RWPE1 (cell line): ENCODE measurements around the gene MVK.

Source experiments
- CTCF ChIA-PET: fragments of 350-600 bp; sonication (Branson Sonifier 250); formaldehyde crosslinking; extraction: SDS; loops from one replicate; lab custom pipeline; 2021; lab: Yijun Ruan, JAX
- POLR2A ChIA-PET: fragments of 400-600 bp; formaldehyde crosslinking; extraction: SDS; loops from one replicate; lab custom pipeline; 2020; ENCODE audit warnings: antibody characterized with exemption; ENCODE audit not compliant: low non-redundant PET; lab: Yijun Ruan, JAX
- DNase-seq: peaks from one replicate; pipeline ENCODE4 v3.0.0; 2012; ENCODE audit warnings: low spot score
- H3K27ac ChIP-seq: fragments of 450-650 bp; 2 replicates; pipeline ENCODE4 v1.5.1; 2017
- TF ChIP-seq, protein P1 (sequence below): fragments of 450-650 bp; conservative IDR thresholded peaks from 2 replicates; pipeline ENCODE4 v1.5.1; 2017; ENCODE audit warnings: low read depth, mild to moderate bottlenecking

MVK gene

DNA sequence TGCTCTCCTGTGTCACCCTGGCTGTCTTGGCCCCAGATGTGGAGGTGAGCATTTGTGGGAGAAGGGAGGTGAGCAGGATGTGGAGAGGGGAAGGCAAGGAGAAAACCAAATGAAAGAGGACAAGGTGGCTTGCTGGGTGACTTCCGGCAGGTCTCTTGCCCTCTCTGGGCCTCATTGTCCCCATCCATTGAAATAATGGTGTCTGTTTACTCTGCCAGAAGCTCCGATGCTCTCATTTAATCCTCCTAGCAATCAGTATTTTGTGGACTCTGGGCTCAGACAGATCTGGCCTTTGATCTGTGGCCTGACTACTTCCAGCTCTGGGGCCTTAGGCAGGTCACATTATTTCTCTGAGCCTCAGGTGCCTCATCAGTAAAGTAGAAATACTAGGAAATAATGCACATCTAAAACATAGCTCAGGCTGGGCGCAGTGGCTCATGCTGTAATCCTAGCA is 30.6 kb downstream of the MVK start:
- no peak for DNase-seq
- POLR2A ChIA-PET = no interaction called here
- no peak overlapping the region for H3K27ac ChIP-seq
- CTCF ChIA-PET = no interaction called here
- TF ChIP-seq, protein P1, sequence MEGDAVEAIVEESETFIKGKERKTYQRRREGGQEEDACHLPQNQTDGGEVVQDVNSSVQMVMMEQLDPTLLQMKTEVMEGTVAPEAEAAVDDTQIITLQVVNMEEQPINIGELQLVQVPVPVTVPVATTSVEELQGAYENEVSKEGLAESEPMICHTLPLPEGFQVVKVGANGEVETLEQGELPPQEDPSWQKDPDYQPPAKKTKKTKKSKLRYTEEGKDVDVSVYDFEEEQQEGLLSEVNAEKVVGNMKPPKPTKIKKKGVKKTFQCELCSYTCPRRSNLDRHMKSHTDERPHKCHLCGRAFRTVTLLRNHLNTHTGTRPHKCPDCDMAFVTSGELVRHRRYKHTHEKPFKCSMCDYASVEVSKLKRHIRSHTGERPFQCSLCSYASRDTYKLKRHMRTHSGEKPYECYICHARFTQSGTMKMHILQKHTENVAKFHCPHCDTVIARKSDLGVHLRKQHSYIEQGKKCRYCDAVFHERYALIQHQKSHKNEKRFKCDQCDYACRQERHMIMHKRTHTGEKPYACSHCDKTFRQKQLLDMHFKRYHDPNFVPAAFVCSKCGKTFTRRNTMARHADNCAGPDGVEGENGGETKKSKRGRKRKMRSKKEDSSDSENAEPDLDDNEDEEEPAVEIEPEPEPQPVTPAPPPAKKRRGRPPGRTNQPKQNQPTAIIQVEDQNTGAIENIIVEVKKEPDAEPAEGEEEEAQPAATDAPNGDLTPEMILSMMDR = no peak

DNA sequence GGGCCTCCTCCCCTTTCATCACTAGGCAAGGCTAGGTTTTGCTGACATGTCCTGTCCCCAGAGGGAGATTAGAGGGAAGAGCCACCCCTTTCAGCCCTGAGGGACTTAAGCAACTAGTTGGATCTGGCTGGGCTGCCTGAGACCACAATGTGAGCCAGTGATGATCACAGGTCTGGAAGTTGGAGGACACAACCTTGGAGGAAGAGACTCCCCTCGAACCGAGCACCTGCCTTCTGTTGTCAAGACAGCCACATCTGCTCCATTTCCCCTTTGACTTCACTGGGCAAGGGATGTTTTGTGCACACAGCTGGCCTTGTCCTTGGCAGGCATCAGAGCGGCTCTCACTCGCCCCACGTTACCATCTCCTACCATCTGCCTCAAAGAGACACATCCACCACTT is 31.4 kb downstream of the MVK start:
- no peak for DNase-seq
- ChIA-PET CTCF (no interaction called here), POLR2A (no interaction called here)
- no peak overlapping the region for H3K27ac ChIP-seq
- TF ChIP-seq, protein P1 = no peak

DNA sequence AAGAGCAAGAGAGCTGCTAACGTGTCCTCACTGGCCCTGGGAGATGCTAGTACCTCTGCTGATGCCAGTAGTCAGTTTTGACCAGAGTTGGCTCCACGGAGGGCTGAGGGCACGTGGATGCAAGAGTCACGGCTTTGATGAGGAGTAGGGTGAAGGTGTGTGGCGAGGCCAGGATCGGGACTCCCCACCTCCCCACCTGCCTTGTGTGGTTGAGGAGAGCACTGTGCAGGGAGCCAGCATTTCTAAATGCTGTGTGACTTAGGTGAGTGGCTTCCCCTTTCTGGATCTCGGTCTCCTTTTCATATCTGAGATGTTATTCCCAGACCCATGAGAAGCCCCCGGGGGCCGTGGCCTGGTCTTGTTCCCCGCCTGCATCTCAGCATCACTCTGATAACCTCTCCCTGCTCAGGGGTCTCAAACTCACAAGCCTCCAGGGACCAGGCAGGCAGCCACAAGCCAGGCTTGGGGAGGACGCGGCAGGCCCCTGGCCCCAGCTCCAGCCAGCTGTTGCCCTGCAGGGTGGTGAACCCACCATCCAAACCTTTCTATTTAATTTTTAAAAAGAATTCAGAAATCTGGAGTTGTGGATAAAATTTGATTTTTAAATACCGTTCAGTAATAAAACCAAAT is 32.1 kb downstream of the MVK start:
- ChIA-PET CTCF (interaction anchor here (0.7 kb wide), 2 partner anchors 7 to 10 kb away, joined by 5 to 6 read pairs; no protein-coding TSS in a partner anchor), POLR2A (no interaction called here)
- no peak overlapping the region for H3K27ac ChIP-seq
- TF ChIP-seq, protein P1 = no peak
- DNase-seq = no peak

DNA sequence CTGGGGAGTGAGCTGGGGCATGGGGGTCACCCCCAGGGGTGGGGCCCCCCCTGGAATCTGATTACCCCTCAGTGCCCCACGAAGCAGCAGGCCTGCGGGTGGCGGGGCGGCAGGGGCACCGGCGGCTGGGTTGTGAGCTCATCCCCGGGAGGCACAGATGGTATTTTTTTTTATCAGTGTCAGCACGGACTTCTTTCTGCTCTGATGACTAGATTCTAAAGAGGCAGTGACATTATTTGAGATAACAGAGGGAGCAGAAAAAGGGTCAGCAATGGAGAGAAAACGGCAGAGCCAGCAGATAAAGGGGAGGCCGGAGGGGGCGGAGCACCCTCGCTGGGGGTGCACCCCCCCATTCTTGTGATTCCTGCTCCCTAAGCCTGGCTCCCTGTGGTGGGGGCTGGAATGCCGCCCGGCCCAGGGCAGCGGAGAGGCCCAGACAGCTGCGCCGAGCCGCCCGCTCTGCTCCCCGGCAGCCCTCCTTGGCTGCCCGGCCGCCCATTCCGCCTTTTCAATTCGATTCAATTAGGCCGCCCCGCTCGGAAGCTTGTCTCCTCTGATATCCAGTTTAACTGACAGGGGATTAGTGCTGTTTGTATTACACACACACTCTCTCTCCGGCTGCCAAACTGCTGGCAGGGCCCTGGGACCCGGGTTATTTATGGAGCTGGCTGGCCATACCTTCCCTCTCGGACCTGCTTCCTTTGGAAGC is 32.9 kb downstream of the MVK start:
- CTCF ChIA-PET = interaction anchor here (0.7 to 1.4 kb wide), 3 partner anchors 8 to 9 kb away, joined by 5 to 6 read pairs (median 5); no protein-coding TSS in a partner anchor
- H3K27ac ChIP-seq = no peak overlapping the region
- TF ChIP-seq, protein P1 = no peak
- POLR2A ChIA-PET = no interaction called here
- no peak for DNase-seq

DNA sequence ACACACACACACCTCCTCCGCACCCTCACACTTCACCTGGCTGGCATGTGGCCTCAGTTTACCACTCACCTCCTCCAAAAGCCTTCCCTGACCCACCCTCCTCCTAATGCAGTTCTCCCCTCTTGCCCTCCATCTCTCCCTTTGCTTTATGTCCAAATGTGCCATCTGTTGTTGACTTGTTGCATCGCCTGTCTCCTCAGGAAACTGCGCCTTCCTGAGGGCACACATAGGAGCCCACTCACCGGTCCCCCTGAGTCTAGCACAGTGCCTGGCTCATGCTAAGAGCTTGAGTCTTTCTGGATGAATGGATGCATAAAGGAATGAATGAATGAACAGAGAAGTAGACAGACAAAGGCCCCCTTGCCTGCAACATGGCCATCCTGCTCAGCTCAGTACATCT is 34.0 kb downstream of the MVK start:
- TF ChIP-seq, protein P1 = no peak
- ChIA-PET POLR2A (no interaction called here), CTCF (interaction anchor here (1.4 kb wide), 1 partner anchor 10 kb away, joined by 5 read pairs; no protein-coding TSS in a partner anchor)
- H3K27ac ChIP-seq = no peak overlapping the region
- DNase-seq = no peak

- CTCF ChIA-PET = interaction anchor here (0.7 to 1.4 kb wide), 2 partner anchors 10 to 139 kb away, joined by 5 read pairs; no protein-coding TSS in a partner anchor
- H3K27ac ChIP-seq = no peak overlapping the region
- POLR2A ChIA-PET = no interaction called here
- no peak for DNase-seq
- TF ChIP-seq, protein P1 = no peak
These were observed 34.7 kb downstream of the MVK start for GRCh38 chr12:109608270-109608669.
